GM19452 (cell line): ENCODE measurements around the gene MBLAC1.

Experiments used
- ATAC-seq: cut with Tn5 transposase; IDR thresholded peaks from one replicate; pipeline ENCODE4 v1.9.1; 2021; ENCODE audit not compliant: unreplicated experiment

MBLAC1 gene

GRCh38 chr7:100095289-100095688, 31.5 kb upstream of the MBLAC1 start:
- no peak for ATAC-seq

GRCh38 chr7:100095704-100096103, 31.1 kb upstream of the MBLAC1 start:
- no peak for ATAC-seq

GRCh38 chr7:100098913-100099312, 27.9 kb upstream of the MBLAC1 start:
- ATAC-seq, result no peak

GRCh38 chr7:100099452-100099851, 27.3 kb upstream of the MBLAC1 start:
- no peak for ATAC-seq

DNA sequence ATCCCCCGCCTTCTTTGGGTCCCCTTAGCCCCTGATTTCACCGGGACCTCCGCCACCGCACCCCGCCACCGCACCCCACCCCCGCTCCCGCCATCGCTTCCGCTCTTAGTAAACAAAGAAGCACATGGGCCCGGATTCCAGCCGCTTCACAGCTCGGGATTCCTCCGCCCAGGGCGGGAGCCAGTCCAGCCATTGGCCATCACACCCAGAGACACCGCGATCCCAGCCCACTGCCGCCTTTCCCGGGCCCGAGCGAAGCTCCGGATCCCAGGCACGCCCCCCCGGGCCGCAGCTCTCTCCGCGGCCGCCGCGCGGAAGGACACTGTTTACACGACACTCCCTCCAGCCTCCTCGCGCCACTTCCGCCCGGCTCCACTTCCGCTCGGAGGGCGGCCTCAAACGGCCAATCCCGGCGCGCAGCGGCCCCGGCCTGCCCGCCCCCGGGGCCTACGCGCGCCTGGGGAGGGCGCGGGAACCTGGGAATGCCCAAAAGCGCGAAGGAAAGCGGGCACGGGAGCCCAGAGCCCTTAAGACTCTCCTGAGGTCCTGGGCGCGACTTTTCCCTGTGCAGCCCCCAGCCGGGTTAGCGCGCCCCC, 26.2 kb upstream of the MBLAC1 start:
- ATAC-seq, result peak; percentile 64

DNA sequence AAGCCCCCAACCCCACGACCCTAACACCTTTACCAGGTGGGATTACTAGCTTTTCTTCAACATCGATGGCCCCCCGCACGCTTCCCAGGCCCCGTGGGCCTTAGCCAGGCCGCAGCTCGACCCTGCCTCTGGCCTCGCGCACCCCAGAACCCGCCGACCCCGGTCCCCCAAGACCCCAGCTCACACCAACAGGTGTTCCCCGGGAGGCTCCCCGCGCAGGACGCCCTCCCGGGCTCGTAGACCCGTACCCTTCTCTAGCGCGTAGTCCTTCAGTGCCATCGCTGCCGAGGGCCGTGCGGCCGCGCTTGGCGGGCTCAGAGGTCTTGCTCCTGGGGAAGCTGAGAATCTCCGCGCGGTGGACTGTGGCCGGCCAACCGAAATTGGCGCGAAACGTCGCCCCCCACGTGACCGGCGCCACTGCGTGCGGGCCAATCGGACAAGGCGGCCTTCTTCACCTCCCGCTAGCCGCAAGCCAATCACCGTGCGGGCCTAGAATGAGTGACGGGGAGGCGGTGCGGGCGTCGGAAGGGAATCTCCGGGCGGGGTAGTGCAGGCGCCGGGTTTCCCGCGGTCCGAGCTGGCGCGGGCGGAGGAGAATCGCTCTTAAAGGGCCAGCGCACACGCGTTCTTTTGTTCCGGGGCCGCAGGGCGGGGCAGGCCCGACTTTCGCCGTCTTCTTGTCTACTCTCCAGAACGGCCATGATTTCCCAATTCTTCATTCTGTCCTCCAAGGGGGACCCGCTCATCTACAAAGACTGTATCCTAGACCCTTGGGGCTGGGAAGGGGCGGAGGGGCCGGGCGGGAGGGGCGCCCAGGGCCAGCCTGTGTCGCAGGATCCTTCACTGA, 25.5 kb upstream of the MBLAC1 start, which contains the start of the genes AP4M1 and MCM7:
Gene AP4M1 (plus strand): TSS at position 628 of the 847 bp plus-strand sequence. CDS start 72 bp downstream, at position 700.
Gene MCM7 (minus strand): TSS at position 382 of the 847 bp plus-strand sequence. CDS start 103 bp downstream, at position 279.
- peak; percentile 72 for ATAC-seq

- no peak for ATAC-seq
Observed at GRCh38 chr7:100102950-100103840, 23.6 kb upstream of the MBLAC1 start.

DNA sequence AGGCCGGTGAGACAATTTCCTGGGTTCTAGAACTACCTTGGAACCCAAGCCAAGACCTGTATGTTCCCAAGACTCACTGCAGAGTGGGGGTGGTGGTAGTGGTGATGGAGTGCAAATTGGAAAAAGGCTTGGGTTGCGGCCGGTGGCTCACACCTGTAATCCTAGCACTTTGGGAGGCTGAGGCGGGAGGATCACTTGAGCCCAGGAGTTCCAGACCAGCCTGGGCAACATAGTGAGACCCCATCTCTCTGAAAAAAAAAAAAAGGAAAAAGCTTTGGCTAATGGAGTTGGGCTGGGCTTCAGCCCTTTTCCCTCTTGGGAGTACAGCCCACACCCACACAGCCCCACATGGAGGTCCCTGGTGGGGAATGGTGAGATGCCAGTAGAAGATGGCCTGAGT, 21.2 kb upstream of the MBLAC1 start:
- no peak for ATAC-seq

GRCh38 chr7:100106633-100107032, 20.1 kb upstream of the MBLAC1 start:
- ATAC-seq, result no peak

GRCh38 chr7:100107125-100107737, 19.5 kb upstream of the MBLAC1 start:
- ATAC-seq, result no peak

GRCh38 chr7:100107890-100108289, 18.9 kb upstream of the MBLAC1 start:
- ATAC-seq, result no peak

DNA sequence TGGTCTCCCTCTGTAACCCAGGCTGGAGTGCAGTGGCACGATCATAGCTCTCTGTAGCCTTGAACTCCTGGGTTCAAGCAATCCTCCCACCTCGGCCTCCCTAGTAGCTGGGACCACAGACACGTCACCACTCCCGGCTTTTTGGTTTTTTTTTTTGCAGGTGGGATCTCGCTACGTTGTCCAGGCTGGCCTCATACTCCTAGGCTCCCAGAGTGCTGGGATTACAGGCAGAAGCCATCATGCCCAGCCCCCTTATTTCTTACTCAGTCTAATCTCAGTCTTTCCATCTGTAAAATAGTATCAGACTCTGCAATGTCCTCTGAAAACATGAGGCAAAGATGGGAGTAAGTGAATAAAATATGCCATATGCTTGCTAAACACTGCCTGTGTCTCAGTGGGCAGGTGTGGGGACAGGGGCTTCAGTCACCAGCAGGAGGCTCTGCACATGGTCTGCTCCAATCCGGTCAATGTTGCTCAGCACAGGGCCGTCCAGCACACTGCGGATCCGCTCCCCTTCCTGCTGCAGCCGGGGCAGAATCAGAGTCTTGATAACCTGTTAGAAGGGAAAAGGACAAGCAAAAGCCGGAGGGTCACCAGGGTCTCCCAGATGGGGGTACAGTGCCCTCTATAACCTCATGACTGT, 17.1 kb upstream of the MBLAC1 start:
- ATAC-seq, result no peak

DNA sequence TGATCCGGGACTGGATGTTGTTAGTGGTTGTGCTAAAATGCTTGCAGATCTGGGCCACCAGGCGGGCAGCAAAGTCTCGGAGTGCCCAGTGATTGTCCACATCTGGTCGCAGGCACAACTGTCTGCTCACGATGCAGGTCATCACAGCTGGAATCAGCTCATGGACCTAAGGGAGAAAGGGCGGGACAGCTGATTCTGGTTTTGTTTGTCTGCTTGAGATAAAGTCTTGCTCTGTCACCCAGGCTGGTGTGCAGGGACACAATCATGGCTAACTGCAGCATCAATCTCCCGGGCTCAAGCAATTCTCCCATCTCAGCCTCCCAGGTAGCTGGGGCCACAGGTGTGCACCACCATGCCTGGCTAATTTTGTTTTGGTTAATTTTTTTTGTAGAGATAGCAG, 15.6 kb upstream of the MBLAC1 start:
- no peak for ATAC-seq

DNA sequence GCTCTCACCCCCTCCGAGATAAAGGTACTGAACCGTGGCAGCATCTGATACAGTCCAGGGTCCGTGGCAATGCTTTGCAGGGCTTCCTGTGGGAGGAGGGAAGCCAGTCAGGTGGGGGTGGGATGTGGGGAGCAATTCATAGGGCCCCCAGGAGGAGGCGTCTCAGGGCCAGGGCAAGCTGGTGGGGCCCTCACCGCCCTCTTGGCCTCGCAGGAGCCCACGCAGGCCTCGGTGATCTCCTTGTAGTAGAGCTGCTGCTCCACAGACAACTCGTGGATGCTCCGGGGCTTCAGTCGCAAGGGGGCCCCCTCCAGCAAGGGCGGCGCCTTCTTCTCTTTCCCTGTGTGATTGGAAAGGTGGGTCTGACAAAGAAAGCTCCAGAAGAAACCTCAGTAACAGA, 14.9 kb upstream of the MBLAC1 start:
- ATAC-seq, result no peak

DNA sequence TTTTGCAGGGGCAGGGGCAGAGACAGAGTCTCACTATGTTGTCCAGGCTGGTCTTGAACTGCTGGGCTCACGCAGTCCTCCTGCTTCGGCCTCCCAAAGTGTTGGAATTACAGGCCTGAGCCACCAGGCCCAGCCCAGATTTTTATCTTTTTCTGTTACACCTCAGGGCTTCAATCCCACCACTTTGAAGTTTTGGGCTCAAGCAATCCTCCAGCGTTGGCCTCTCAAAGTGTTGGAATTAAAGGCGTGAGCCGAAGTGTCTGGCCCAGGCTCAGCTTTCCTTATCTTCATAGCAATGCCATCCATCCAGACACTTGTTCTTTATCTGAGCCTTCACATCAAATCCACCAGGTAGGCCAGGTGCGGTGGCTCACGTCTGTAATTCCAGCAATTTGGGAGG, 11.7 kb upstream of the MBLAC1 start:
- ATAC-seq, result no peak

GRCh38 chr7:100118388-100119071, 8.2 kb upstream of the MBLAC1 start:
- ATAC-seq, result no peak

GRCh38 chr7:100119072-100119969, 7.4 kb upstream of the MBLAC1 start, which contains the start of the genes CNPY4 and TAF6:
Gene CNPY4 (plus strand): TSS chr7:100119634. CDS start chr7:100119745, 111 bp downstream.
Gene TAF6 (minus strand): TSS chr7:100119358. CDS start chr7:100114209, 5,149 bp downstream.
- ATAC-seq, result peak; percentile 68

DNA sequence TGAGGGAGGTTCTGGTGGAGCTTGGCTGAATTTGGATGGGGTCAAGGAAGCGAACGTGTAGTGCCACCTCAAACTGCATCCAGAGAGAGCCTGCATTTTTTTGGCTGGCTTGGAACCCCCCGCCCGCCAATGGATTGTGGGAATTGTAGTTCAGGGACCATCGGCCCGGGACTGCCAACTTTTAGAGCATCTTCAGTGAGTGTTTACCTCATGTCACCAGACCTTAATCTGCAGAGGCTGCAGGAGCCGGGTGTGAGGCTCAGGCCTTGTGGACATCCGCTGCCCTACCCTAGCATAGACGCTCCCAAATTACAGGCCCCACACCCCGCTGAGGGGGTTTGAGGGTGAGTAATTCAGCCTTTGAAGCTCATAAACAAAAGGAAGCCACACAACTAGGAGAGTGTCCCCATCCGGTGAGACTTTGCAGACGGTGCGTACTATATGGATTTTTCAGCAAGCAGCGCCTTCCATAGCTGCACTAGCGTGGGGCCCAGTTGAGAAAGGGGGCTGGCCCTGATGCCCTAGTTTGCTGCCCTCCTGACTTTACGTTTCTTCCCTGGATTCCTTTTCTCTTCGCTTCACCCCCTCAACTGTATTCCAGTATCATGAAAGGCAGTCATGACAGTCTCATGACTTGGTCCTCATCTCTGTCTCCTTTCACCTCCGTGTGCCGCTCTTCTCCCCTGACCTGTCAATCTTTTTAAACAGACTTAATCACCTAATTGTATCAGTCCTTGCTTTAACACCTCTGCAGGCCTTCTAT, 6.6 kb upstream of the MBLAC1 start:
- ATAC-seq, result peak; percentile 40
